GM21529 (cell line): ENCODE data around the gene MAP7D2.

Experiments used
- ATAC-seq: cut with Tn5 transposase; IDR thresholded peaks from one replicate; pipeline ENCODE4 v1.9.1; 2021; ENCODE audit not compliant: unreplicated experiment

MAP7D2 gene

DNA sequence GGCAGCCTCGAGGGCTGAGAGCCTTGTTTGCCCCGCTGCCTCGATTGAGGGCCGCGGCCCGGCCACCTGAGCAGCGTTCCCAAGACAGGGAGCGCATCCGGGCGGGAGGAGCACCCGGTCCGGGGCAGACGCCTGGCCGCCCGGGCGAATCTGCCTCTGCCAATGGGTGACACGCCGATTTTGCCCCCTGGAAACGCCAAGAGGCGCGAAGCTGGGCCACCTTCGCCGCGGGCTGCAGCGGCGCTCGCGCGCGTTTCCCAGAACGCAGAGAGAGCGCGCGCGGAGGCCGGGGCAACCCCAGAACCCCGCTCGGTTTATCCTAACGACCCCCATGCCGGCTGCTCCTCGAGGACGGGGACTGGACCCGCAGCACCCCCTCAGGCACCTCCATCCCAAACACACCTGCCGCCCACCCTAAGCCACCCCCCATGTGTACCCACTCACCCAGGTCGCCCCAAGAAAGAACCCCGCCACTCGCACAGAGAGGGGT, 575 bp downstream of the MAP7D2 start:
- ATAC-seq, result no peak

DNA sequence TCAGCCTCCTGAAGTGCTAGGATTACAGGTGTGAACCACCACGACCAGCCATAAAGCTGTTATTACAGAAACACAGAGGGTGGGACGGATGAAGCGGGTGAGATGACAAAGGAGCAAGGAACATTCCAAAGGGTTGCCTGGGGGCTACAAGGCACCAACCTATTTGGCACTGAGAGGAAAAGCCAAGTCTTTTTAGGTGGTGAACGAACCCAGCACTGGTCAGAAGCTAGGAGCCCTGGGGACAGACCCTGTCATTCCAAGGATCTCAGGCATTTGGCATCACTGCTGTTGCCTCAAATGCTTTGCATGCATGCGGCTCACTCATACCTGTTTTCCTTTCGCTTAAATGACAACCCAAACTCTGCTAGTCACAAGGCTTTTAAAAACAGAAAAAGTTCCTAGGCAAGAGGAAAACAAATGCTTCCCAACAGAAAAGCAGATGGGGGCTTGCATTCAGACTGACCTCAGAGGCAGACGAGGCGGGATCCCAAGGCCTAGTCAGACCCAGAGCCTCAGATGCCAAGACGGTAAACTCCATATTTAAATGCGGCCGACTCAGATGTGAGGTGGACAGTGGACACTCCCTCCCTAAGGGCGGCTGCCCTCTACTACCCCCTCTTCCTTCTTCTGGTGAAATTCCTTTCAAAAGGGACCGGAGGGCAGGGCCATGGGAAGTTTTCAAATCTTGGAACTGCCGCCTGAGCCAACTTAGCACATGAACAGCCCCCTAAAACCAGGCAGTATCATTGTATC, 4.5 kb downstream of the MAP7D2 start:
- no peak for ATAC-seq

DNA sequence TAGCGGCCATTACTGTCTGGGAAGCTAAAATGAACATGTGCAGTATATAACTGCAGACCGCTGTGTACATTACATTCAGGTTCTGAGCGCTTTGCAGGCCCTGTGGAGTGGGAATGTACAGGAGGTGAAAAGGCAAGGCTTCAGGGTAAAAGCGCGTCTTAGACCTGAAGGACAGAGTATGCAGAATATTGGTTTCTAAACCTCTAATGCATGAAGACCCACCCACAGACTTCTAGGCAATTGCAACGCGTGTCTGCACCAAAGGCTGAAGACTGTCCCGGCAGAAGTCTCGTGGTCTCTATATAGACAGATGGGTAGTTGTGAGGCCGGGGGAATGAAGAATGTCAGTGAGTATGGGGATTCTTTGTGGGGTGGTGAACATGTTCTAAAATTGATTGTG, 5.4 kb downstream of the MAP7D2 start:
- ATAC-seq, result no peak

DNA sequence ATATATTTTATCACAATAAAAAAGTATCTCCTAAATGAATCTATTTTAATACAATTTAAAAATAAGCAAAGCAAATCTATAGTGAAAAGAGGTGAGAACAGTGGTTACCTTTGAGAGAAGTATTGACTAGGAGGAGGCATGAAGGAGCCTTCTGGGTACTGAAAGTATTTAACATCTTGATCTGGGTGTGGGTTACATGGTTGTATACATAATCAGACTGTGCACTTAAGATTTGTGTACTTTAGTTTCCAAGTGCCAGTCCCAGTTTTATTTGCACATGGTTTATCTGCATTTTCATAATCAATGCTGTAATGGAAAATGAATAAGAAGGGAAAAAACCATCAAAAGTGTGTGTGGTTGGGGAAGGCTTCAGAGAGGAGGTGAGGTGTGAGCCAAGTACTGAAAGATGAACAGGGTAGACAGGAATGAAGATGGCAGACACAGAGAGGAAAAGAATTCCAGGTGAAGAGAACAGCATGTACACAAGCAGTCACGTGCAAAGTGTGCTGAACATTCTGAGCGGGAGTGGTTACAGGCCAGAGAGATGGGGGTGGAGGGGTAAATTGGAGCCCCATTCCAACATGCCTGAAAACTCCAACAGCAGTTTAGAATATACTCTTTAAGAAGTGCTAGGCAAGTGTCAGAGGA, 14.6 kb downstream of the MAP7D2 start:
- no peak for ATAC-seq

DNA sequence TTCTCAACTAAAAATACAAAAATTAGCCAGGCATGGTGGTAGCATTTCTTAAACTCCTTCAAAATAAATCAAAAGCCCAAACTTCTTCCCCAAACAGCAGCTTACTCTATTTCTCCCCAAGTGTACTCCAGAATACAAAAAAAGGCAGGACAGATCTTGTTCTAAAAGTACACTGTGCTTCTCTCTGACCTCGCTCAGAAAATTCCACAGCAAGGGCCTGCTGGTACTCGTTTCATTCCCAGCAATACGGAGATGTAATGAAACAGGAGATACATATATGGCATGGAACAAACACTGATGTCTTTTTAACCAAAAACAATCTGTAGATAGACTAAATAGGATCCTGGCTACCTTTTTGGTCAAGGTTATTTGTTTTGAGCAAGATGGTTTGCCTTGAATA, 25.2 kb downstream of the MAP7D2 start:
- ATAC-seq, result no peak

DNA sequence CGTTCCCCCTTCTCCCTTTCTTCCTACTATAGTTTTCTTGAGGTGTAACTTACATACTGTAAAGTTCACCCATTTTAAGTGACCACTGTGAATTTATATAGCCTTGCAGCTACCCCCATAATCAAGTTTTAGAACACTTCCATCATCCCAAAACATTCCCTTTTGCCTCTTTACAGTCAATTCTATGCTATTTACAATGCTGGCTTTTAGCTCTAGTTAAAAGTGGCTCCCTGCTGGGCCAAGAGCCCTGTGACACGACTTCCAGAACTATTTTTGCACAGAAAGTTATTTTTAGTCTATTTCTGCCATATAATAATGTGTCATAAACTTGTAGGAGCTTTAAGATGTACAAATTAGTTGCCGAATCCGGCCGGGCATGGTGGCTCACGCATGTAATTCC, 26.9 kb downstream of the MAP7D2 start:
- ATAC-seq, result no peak

DNA sequence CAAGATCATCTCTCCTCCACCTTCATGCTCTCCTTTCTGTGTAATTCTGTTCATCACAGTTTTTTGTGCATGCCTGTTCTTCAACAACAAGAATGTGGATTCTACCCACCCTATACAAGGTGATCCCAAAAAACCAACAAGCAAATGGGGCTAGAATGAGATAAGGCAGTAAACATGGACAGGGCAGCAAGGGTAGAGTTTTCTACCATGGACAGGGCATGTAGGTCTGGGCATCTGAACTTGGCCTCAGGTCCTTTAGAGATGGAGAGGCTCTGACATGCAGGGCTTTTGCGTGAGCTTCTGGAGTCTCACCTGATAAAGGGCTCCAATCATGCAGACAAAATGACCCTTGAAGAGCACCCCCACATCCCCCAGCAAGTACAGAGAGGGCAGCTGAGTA, 36.4 kb downstream of the MAP7D2 start:
- no peak for ATAC-seq

DNA sequence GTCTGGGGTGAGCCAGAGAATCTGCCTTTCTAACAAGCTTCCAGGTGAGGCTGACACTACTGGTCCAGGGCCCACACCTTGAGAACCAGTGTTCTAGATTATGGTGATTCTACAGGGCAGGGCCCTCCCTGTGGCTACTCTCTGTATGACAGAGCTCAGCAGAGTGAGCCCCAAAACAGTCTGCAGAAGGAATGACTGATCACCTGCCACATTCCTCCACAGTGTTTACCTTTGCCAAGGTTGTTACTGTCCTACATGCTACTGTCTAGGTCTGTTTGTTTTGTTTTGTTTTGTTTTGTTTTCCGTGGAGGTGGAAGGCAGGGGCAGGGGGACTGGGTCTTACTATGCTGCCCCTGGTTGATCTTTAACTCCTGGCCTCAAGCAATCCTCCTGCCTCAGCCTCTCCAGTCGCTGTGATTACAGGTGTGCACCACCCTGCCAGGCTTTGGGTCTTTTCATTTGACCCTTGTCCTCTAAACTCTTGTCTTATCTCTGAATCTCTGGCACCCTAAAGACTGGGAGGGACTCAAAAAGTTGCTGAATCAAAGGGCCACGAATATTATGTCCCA, 45.1 kb downstream of the MAP7D2 start:
- ATAC-seq, result no peak

DNA sequence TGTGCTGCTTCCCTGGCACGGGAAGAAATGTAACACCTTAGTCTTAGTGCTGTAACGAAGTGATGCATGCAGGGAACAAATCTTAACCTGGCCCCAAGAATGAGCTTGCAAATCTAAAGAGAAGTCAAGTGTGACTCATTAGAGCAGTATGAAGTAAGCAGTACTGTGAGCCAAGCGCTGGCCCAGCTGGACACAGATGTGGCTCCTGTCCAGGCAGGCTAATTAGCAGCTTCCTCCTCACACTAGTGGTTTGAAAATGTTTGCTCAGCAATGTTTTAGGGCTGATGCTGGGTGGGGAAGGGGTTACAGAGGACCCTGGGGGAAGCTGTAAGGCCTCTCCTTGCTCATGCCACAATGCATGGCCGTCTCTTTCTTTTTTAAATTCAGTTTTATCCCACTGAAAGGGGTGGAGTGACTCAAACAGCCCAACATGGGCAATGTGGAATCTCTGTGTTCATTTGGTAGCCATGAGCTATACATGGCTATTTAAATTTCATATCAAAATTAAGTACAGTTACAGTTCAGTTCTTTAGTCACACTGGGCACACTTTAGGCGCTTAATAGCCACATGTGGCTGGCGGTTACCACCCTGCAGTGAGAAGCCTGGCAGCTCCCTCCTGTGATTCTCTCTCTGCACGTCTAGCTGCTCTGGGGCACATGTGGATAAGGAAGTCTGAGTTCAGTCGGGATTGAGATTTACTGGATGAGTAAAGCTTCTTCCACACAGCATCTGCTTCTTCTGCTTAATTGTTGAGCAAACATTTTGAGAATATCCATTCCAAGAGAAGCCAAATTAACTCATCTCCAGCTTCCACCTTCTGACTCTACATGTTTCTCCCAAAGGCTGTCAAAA, 48.8 kb downstream of the MAP7D2 start:
- no peak for ATAC-seq

DNA sequence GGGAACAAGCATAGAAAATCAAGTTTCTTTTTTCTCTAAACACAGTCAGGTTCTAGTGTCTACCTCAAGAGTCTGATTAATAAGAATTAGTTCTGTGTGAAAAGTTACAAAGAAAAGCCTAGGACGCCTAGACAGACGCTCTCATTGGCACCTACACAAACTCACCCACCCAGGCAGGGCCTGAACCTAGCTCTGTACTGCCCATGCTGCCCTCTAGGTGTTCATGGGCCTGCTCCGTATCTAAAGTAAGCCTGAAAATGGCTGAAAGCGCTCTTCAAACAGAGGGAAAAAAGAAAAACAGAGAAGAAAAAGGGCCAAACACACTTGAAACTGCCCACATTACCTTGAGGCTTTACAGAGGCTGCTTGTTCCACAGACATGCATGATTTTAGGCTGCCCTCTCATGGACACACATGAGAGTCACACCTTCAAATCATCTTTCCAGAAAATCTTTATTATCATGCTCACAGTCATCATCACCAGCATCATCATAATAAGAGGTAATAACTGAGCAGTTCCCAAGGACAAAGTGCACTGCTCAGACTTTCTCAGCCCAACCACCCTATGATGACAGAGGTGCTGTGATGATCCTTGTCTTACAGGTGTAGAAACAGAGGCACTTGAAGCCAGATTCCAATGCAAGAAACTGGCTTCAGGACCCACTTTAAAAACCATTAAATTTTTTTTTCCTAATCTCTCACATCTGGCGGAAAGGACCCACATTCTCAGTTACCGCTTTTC, 49.6 kb downstream of the MAP7D2 start:
- peak; percentile 78 for ATAC-seq

DNA sequence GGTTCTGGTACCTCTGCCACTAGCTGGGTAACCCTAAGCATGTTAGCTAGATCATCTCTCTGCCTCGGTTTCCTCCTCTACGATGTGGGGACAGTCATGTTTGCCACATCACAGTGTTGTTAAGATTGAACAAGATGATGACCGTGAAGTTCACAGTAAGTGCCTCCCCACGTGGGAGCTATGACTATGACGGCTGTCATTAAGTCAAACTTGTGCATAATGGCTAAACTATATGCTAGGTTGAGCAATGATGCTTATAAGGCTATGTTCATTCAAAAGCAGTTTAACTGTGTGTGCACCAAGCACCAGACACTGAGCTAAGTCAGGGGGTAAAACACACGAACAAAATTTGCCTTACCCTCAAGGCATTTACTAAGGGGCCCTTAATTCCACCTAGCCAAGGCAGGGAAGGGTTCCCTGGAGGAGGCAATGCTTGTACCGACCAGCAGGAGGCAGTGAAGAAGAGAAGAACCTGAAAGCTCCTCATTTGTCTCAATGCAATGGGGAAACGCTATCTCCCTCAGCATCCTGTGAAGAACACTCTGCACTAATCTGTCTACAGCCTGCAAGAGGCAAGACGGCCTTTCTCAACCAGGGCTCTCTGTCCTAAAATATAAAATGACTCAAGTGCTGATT, 52.9 kb downstream of the MAP7D2 start:
- no peak for ATAC-seq

DNA sequence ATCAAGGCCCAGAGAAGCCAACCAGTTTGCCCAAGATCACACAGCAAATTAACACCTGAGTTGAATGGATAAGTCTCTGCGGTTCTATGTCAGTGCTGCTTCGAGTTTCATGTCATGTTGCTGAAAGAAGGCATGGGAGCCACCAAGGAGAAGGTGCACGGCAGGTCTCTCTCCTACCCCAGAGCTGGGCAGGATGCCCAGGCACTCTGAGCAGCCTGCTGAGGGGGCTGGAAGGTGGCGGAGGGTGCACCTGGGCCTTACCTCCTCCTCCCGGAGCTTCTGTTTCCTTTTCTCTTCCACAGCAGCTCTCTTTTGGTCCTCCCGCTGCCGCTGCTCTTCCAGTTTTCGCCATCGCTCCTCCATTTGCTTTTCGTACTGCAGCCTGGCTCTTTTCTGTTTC, 53.6 kb downstream of the MAP7D2 start:
- no peak for ATAC-seq

DNA sequence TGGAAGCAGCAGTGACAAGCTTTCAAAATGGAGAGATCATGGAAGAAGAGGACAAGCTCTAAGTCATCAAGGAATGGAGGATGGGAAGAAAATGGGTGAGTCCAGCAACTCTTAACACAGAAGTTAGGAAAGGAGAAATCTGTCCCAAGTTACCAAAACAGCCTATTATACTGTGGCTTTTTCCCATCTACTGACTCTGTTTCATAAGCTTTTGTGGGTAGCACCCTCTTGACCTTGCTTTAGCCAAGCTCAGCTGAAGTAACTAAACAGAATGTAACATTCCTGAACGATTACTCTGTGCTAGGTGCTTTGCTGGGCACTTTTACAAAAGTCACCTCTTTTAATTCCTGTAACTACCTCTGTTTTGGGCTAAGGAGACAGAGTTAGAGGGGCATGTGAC, 54.9 kb downstream of the MAP7D2 start:
- ATAC-seq, result no peak

DNA sequence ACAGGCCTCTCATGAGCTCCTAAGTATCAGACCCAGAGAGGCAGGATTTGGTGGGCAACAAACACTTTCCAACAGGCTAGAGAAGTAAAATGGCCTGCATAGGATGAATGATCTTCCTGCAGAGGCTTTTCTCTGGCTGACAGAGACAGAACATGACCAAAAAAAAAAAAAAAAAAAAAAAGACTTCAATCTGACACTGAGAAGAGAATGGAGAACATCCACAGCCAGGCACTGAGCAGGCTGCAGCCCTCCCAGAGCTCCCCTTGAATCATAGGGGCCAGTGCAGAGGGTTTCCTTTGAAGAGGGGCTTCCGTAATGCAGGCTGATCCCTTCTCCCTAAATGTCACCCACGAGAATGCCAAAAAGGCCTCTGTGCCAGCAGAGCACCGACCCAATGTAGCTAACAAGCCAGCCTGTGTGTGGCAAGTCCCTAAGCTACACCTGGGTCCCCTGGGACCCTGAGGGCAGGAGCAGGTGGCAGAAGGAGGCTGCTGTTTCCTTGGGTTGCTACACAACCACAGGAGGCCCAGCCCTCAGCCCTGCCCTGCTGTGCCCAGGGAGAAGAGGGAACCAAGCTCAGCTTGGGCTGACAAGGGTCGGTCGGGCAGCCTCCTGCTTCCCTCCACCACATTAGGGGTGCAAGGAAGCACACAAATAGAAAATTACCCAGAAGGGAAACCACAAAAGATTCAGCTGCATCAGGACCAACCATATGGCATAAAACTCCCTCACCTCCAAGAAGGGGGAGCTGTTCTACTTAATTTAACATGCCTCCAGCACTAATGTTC, 55.6 kb downstream of the MAP7D2 start:
- peak; percentile 81 for ATAC-seq

DNA sequence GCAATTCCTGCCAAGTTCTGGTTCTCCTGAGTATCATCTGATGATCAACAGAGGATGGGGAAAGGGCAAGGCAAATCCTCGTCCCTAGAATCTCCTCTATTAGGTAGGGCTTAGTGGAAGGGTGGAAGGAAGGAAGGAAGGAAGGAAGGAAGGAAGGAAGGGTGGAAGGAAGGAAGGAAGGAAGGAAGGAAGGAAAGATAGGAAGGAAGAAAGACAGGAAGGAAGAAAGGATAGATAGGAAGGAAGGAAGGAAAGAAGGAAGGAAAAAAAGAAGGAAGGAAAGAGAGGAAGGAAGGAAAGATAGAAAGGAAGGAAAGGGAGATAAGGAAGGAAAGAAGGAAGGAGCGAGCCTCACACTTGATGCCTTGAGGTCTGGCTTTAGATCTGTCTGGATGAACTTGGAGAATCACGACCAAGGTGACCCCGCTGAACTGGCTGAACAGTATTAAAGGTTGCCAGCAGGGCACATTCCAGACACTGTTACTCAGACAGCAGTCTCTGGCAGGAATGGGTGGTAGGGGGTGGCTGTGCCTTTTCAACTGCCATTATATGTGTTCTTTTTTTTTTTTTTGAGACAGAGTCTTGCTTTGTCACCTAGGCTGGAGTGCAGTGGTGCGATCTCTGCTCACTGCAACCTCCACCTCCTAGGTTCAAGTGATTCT, 57.1 kb downstream of the MAP7D2 start:
- no peak for ATAC-seq

DNA sequence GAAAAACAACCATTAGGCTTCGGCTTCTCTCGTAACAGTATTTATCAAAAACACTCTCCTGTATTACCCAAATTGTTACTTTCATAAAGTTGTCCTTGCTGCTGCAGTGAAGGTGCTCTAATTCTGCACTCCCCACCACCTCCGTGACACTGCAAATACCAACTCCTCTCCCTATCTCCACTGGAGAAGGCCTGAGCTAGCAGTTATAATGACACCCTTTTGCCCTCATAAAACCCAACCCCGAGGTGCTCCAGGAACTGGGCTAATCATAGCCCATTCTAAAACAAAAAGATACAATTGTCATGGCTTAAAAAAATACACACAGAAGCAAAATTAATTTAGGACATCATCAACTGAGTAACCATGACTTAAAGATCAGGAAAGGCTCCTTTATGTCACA, 59.2 kb downstream of the MAP7D2 start:
- no peak for ATAC-seq

DNA sequence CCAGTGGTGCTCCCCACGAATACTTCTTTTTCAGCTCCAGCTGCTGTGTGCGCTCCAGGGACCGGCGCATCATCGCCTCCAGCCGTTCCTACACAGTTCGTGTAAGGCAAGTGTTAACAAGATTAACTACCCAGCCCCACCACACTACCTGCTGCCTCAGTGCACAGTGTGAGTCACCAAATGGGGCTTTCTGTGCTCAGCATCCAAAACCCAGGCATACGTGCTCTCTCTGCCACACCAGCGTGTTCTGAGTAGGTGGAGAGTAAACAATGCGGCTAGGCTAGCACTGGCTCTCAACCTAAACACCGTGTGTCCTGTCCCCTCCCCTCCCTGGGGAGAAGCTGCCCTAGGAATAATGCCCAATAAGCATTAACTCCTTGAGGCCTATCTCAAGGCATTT, 60.0 kb downstream of the MAP7D2 start:
- ATAC-seq, result no peak

DNA sequence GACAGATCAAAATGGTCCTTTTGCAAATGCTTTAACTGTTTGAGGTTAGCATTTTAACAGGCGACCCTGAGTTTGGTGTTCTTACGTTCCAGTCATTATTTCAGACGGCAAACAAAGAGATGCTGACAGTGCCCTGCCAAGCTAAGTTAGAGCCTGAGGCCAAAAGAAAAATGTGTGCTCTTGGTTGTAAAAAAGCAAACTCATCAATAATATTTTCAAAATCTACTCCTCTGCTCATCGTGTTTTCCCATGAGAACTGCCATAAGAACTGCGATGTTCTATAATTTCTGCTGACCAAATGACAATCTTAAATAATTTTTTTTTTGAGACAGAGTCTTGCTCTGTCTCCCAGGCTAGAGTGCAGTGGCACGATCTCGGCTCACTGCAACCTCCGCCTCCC, 63.2 kb downstream of the MAP7D2 start:
- ATAC-seq, result no peak

DNA sequence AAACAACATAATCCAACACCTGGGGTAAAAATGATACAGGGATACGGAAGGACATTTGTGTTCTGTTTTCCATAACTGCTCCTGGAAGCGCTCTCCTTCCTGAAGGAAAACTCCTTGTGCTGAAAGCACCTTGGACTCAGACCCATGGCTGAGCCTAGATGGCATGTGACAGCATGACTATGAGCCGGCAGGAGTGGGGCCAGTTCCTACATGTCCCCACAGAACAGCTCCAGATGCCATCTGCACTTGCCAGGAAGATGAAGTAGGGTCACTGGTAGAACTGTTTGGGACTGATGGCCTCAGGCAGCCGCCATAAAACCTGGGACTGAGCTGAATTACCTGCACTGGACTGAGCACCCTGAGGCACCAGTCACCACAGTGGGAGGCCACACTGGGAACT, 69.8 kb downstream of the MAP7D2 start:
- no peak for ATAC-seq
